Activated naive CD8-positive, alpha-beta T cell treated with anti-CD3 and anti-CD28 coated beads for 36 hours (primary cell): ENCODE measurements around the gene POP7. TPM values are rescaled to one million over a fixed set of nuclear protein-coding genes. Genes with fewer than 3 reads are reported as not detected.

Experiments
- total RNA-seq, 2 experiments: library from RNA; stranded (reverse); gene quantifications; one replicate each; pipeline ENCODE4 v1.2.3, GENCODE V29; 2021

POP7 gene
- total RNA-seq, 2 experiments from 2014 or later, result 84.5 to 85.6 TPM

Other genes with a start within 250 kb of the POP7 start
- gene SPACDR, start 241.9 kb upstream of the POP7 start, total RNA-seq, result 1 to 10 TPM; 1.0 to 1.5 TPM
- gene TSC22D4, start 226.9 kb upstream of the POP7 start, total RNA-seq, result 10 to 100 TPM; 81.4 to 83.7 TPM
- gene NYAP1, start 222.2 kb upstream of the POP7 start, total RNA-seq, result under 1 TPM; 0.29 to 0.34 TPM
- gene AGFG2, start 166.9 kb upstream of the POP7 start, total RNA-seq, result 10 to 100 TPM; 52.4 to 55.4 TPM
- 1 to 10 TPM; 4.4 to 6.0 TPM for gene SAP25, start 132.2 kb upstream of the POP7 start, total RNA-seq
- 10 to 100 TPM; 65.6 to 68.1 TPM for gene LRCH4, start 120.0 kb upstream of the POP7 start, total RNA-seq
- under 1 TPM; 0.54 to 0.80 TPM for gene FBXO24, start 119.8 kb upstream of the POP7 start, total RNA-seq
- gene PCOLCE, start 103.8 kb upstream of the POP7 start, total RNA-seq, result 1 to 10 TPM; 4.0 TPM
- 10 to 100 TPM in 1 of 2 experiments, 1 to 10 TPM in 1; 9.7 to 10.0 TPM for gene MOSPD3, start 93.6 kb upstream of the POP7 start, total RNA-seq
- gene TFR2, start 64.6 kb upstream of the POP7 start, total RNA-seq, result 10 to 100 TPM; 10.9 to 11.1 TPM
- gene ACTL6B, start 49.7 kb upstream of the POP7 start, total RNA-seq, result not detected
- 100 to 1,000 TPM; 200 to 202 TPM for gene GNB2, start 32.4 kb upstream of the POP7 start, total RNA-seq
- 10 to 100 TPM; 41.9 to 45.2 TPM for gene GIGYF1, start 11.9 kb upstream of the POP7 start, total RNA-seq
- not detected for gene EPO, start 14.3 kb downstream of the POP7 start, total RNA-seq
- not detected for gene ZAN, start 27.5 kb downstream of the POP7 start, total RNA-seq
- 1 to 10 TPM; 2.5 to 2.9 TPM for gene EPHB4, start 121.4 kb downstream of the POP7 start, total RNA-seq
- gene SLC12A9, start 146.6 kb downstream of the POP7 start, total RNA-seq, result 10 to 100 TPM; 13.4 to 14.6 TPM
- 10 to 100 TPM; 44.2 to 45.1 TPM for gene TRIP6, start 161.3 kb downstream of the POP7 start, total RNA-seq
- gene SRRT, start 169.0 kb downstream of the POP7 start, total RNA-seq, result 100 to 1,000 TPM; 296 to 297 TPM
- gene UFSP1, start 183.6 kb downstream of the POP7 start, total RNA-seq, result 1 to 10 TPM; 1.7 to 2.3 TPM
- gene ACHE, start 189.8 kb downstream of the POP7 start, total RNA-seq, result under 1 TPM in 1 of 2 experiments, not detected in 1; 0.14 TPM
- gene MUC3A, start 243.4 kb downstream of the POP7 start, total RNA-seq, result not detected